Measurements from ENCODE around the gene CDC45. TPM values are rescaled to one million over a fixed set of nuclear protein-coding genes. Genes with fewer than 3 reads are reported as not detected.

Gene CDC45, protein sequence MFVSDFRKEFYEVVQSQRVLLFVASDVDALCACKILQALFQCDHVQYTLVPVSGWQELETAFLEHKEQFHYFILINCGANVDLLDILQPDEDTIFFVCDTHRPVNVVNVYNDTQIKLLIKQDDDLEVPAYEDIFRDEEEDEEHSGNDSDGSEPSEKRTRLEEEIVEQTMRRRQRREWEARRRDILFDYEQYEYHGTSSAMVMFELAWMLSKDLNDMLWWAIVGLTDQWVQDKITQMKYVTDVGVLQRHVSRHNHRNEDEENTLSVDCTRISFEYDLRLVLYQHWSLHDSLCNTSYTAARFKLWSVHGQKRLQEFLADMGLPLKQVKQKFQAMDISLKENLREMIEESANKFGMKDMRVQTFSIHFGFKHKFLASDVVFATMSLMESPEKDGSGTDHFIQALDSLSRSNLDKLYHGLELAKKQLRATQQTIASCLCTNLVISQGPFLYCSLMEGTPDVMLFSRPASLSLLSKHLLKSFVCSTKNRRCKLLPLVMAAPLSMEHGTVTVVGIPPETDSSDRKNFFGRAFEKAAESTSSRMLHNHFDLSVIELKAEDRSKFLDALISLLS
- total RNA-seq, result 1.2 and 12.0 TPM in 2 replicates

DNA sequence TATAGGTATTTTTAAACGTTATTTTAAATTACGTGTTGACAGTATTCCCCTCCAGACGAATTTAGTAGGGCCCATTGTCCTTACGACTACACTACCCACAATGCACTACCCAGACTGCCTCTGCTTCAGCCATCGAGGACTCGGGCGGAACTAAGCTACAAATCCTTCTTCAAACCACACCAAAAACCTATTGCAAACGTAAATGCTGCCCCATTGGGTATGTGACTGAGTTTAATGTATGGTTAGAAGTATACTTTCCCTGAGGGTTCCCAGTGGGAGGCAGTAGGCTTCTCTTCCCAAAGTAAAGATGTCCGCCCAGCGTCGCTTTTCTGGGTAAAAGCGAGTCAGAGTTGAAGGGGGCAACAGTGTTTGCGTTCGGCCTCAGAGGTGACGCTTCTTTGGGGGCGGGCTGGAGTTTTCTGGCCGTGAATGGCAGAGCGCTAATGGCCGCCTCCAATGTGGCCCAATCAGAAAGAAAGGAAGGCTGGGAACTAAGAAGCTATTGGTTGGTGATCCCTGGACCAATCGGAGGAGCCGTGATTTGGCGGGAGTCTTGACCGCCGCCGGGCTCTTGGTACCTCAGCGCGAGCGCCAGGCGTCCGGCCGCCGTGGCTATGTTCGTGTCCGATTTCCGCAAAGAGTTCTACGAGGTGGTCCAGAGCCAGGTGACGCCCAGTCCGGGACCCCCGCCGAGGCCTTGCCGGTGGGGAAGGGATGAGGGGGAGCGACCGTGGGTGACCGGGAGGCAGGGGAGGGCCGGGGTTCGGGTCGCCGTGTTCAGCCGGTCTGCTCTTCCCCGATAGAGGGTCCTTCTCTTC, at the start of gene CDC45:
TSS of gene CDC45 (plus strand) at position 566 of the 818 bp plus-strand sequence. CDS start at position 615, 49 bp downstream.

DNA sequence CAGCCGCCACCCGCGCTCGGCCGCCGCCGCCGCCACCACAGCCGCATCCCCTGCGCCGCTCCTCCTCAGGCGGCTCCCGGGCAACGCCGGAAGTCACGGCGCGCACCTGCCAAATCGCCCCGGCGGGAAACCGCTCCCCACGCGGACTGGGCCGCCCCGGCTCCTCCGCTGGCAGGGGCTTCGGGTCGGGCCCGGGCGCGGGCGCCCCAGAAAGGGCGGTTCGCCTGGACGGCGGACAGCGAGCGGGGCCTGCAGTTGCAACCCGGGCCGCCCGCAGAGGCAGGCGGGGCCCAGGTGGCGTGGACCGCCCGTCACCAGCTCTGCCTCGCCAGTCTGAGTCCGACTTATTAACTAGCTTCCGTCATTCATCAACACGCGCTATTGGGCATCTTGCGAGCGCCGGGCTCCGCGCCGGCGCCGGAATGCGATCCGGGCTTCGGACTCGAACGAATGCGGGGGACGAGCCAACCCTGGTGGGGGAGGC, 48.0 kb upstream of the CDC45 start, which contains the start of gene HIRA:
TSS of gene HIRA (minus strand) at position 85 of the 484 bp plus-strand sequence. CDS start 257 bp downstream, outside the sequence.

DNA sequence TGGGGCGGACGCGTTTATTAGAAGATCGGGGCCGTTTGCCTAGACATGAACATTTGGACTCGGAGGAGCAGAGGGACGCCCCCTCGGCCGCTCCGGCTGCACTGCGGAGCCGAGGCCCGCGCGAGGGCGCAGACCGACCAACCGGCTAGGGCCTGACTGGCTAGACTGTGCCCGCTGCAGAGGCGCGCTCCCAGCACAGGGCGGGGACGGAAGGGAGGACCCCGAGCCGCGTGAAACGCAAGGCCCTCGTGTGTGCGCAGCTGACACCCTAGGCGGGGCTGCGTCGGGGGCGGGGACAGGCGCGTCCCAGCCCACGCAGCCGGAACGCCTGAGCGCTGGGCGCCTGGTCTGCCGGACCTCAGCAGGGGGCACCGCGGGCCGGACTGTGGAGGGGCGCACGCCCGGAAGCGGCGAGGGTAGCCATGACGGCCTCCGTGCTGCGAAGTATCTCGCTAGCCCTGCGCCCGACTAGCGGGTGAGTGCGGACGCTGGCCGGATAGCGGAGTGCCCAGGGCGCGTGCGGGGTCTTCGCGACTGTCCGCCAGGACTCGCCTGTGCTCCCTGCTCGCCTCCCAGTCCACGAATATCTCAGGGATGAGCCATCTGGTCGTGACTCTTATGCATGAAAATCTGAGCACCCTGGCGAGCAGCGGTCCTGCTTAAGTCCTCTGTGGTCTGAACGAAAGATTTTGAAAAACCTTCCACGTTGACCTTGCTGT, 47.4 kb upstream of the CDC45 start, which contains the start of gene MRPL40:
TSS of gene MRPL40 (plus strand) at position 413 of the 719 bp plus-strand sequence. CDS start at position 423, 10 bp downstream.

DNA sequence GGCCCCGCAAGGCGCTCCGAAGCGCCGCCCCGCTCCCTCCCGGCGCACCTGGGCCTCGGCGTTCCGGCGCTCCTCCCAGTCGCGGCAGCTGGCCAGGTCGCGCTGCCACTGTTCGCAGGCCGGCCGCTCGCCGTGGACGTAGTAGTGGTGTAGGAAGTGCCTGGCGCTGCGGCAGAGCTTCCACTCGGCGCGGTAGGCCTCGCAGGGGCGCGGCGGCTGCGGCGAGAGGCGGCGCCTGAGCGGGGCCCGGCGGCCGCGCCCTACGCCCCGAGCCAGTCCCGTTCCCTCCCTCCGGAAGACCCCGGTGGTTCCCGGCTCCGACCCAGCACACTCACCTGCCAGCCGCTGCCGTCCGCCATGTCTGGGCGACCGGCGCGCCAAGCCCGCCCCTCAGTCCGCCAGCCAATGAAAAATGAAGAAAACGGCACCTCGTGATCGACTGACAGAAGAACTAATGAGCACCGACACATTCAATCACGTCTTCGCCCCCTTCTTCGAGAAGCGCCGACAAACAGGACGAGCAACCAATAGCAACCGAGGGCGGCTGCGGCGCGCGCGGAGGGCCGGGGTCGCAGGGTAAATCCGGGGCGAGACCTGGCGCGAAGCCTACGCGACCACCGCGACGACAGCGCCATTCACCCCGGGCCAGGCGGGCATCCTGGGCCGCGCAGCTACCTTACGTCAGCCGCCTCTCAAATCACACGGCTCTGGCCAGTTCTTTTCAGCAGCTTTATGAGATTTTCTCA, 32.2 kb upstream of the CDC45 start, which contains the start of gene C22orf39:
TSS of gene C22orf39 (minus strand) at position 382 of the 746 bp plus-strand sequence. CDS start at position 359, 23 bp downstream.

DNA sequence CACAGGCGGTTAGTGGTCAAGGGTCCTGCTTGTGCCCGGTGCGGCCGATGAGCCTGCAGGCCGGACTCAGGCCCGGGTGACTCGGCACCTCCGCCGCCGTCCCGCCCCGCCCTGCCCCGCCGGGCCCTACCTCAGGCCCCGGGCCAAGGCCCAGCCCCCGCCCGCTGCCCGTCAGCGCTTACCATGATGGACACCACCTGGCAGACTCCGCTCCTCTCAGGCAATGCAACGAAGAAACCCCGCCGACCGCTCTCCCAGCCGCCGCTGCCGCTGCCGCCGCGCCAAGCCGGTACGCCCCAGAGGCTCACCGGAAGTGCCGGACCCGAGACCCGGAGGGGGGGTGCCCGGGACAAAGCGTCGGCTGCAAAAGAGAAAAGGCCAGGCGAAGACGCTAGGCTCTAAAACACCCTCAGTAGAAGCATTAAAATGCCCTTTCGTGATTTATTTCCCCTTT, 792 bp upstream of the CDC45 start, which contains the start of gene UFD1:
TSS of gene UFD1 (minus strand) at position 293 of the 454 bp plus-strand sequence. CDS start at position 185, 108 bp downstream.

DNA sequence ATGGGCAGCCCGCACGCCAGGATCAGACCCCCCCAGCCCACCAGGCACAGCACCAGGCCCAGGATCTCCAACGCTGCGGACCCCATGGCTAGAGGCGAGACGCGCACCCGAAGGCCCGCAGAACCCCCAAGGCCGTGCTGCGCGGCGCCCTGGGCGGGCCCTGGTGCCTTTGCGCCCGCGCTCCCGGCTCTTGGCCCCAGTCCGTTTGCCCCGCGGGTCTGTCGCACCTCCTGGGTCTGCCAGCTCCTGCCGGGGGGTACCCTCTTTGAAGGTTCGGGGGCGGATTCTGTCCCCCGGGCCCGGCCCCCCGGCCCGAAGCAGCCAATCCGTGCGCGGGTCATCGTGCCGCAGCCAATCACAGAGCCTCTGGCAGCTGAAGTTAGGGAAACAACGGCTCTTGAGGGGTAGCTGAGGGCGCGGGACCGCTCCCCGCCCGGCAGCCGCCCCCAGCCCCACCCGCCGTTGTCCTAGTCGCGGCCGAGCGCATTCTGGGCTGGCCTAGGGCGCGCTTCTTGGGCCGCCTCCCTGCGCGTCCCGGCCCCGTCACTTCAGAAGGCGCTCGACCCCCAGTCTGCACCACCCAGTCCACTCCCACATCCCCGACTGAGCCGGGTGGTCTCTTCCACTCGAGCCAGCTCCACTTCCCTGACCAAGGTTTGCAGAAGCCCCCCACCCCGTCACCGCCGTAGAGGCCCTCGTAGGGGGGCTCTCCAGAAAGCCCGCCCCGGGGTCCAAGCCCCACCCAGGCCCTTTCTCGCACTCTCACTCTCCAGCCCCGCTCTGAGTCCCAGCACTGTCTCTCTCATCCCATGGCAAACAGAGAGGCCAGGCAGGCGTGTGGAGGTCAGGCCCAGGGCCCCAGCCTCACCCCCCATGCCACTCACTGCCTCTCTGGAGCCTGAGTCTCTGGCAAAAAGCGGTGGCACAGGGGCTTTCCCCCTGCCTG, 44.7 kb downstream of the CDC45 start, which contains the start of gene CLDN5:
TSS of gene CLDN5 (minus strand) at position 241 of the 946 bp plus-strand sequence. CDS start at position 86, 155 bp downstream.

Other genes starting within 250 kb of the CDC45 start
- 34.4 TPM in 2 replicates for gene CLTCL1, start 188.2 kb upstream of the CDC45 start, total RNA-seq
- 20.8 and 34.2 TPM in 2 replicates for gene HIRA, start 48.2 kb upstream of the CDC45 start, total RNA-seq
- gene MRPL40, start 47.4 kb upstream of the CDC45 start, total RNA-seq, result 26.3 and 29.7 TPM in 2 replicates
- 15.1 and 15.7 TPM in 2 replicates for gene C22orf39, start 32.2 kb upstream of the CDC45 start, total RNA-seq
- gene UFD1, start 727 bp upstream of the CDC45 start, total RNA-seq, result 49.0 and 57.0 TPM in 2 replicates
- 0.74 and 0.89 TPM in 2 replicates for gene CLDN5, start 44.5 kb downstream of the CDC45 start, total RNA-seq
- gene SEPTIN5, start 234.6 kb downstream of the CDC45 start, total RNA-seq, result 14.8 and 27.3 TPM in 2 replicates
- 1.8 and 2.1 TPM in 2 replicates for gene GP1BB, start 243.6 kb downstream of the CDC45 start, total RNA-seq